Mesothelial cell of epicardium (in vitro differentiated cells): ENCODE data around the gene MYBPC1. TPM values are rescaled to one million over a fixed set of nuclear protein-coding genes. Genes with fewer than 3 reads are reported as not detected.

Source experiments
- DNase-seq, 2 experiments: peaks; one replicate each; pipeline ENCODE4 v3.0.0; 2021; ENCODE audit warnings: low spot score in 2 of 2; ENCODE audit not compliant: unreplicated experiment in 2 of 2
- H3K27ac Mint-ChIP-seq: 2 replicates; pipeline ENCODE4 v1.8.0; 2021; ENCODE audit warnings: mixed read lengths
- H3K27me3 Mint-ChIP-seq: 2 replicates; pipeline ENCODE4 v1.8.0; 2021; ENCODE audit warnings: low read depth, mixed read lengths
- H3K36me3 Mint-ChIP-seq: 2 replicates; pipeline ENCODE4 v1.8.0; 2021; ENCODE audit warnings: mixed read lengths
- H3K4me1 Mint-ChIP-seq: 2 replicates; pipeline ENCODE4 v1.8.0; 2021; ENCODE audit warnings: mixed read lengths
- H3K4me3 Mint-ChIP-seq: 2 replicates; pipeline ENCODE4 v1.8.0; 2021; ENCODE audit warnings: mild to moderate bottlenecking, moderate library complexity, mixed read lengths
- H3K9me3 Mint-ChIP-seq: 2 replicates; pipeline ENCODE4 v1.8.0; 2021; ENCODE audit warnings: mixed read lengths
- total RNA-seq: library from RNA; stranded (reverse); gene quantifications from 3 replicates; pipeline ENCODE4 v1.2.1, GENCODE V29; 2021
- TF ChIP-seq, protein P1 (sequence below): fragments of 200-600 bp; sonication (generic); IDR thresholded peaks from one replicate; pipeline ENCODE4 v1.5.0; 2021; ENCODE audit warnings: antibody characterized with exemption; ENCODE audit not compliant: unreplicated experiment

The MYBPC1 gene
- total RNA-seq, 1 donor from 2014 or later, result not detected

DNA sequence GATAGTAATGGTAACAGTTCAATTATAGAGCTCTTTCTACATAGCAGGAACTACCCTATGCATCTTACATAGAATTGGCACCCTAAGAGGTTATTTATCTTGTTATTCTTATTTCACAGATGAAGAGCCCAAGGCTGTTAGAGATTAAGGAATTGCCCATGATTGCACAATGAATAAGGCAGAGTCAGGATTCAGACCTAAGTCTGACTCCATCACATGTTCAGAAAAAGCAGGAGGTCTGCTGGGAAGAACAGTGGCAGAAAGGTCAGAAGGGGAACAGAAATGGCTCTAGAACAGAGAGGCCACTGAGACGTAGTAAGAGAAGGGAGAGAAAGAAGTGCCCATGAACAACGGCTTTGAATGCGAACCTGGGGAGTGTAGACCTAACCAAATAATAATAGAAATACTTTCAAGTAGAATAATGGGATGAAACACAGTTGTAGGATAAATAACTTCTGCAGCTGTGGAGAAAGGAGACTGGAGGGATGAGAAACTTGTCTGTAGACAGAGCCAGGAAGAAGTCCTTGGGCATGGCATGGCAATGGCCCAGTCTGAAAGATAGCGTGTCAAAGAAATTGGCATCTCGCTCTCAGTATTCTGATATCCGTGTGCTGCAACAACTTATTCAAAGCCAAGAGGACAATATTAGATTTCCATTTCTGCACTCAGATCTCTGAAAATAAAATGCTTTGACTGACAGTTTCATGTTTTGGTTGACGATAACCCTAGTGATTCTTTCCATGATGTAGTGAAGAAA, 17.6 kb downstream of the MYBPC1 start:
- DNase-seq, result no peak
- no peaks in the 10 kb centered on the region for H3K27me3 Mint-ChIP-seq
- H3K4me1 Mint-ChIP-seq, result peaks cover 25% of the 10 kb centered on the region
- TF ChIP-seq, protein P1, sequence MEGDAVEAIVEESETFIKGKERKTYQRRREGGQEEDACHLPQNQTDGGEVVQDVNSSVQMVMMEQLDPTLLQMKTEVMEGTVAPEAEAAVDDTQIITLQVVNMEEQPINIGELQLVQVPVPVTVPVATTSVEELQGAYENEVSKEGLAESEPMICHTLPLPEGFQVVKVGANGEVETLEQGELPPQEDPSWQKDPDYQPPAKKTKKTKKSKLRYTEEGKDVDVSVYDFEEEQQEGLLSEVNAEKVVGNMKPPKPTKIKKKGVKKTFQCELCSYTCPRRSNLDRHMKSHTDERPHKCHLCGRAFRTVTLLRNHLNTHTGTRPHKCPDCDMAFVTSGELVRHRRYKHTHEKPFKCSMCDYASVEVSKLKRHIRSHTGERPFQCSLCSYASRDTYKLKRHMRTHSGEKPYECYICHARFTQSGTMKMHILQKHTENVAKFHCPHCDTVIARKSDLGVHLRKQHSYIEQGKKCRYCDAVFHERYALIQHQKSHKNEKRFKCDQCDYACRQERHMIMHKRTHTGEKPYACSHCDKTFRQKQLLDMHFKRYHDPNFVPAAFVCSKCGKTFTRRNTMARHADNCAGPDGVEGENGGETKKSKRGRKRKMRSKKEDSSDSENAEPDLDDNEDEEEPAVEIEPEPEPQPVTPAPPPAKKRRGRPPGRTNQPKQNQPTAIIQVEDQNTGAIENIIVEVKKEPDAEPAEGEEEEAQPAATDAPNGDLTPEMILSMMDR, result no peak
- no peaks in the 10 kb centered on the region for H3K9me3 Mint-ChIP-seq
- H3K4me3 Mint-ChIP-seq, result no peak overlapping the region
- H3K27ac Mint-ChIP-seq, result no peak overlapping the region
- no peaks in the 10 kb centered on the region for H3K36me3 Mint-ChIP-seq

GRCh38 chr12:101616027-101616494, 21.3 kb downstream of the MYBPC1 start:
- H3K4me3 Mint-ChIP-seq, result no peak overlapping the region
- H3K27ac Mint-ChIP-seq, result peak overlapping the region; percentile 76
- no peaks in the 10 kb centered on the region for H3K36me3 Mint-ChIP-seq
- no peak for DNase-seq
- TF ChIP-seq, protein P1, result no peak
- H3K4me1 Mint-ChIP-seq, result peaks cover 33% of the 10 kb centered on the region
- no peaks in the 10 kb centered on the region for H3K27me3 Mint-ChIP-seq
- H3K9me3 Mint-ChIP-seq, result no peaks in the 10 kb centered on the region

GRCh38 chr12:101619026-101619786, 24.4 kb downstream of the MYBPC1 start:
- Mint-ChIP-seq H3K4me3 (no peak overlapping the region), H3K9me3 (no peaks in the 10 kb centered on the region), H3K27me3 (no peaks in the 10 kb centered on the region), H3K4me1 (peaks cover 33% of the 10 kb centered on the region), H3K27ac (no peak overlapping the region), H3K36me3 (no peaks in the 10 kb centered on the region)
- TF ChIP-seq, protein P1, result no peak
- DNase-seq, result no peak

- H3K27ac Mint-ChIP-seq, result no peak overlapping the region
Measured at GRCh38 chr12:101619858-101620761, 25.3 kb downstream of the MYBPC1 start.

DNA sequence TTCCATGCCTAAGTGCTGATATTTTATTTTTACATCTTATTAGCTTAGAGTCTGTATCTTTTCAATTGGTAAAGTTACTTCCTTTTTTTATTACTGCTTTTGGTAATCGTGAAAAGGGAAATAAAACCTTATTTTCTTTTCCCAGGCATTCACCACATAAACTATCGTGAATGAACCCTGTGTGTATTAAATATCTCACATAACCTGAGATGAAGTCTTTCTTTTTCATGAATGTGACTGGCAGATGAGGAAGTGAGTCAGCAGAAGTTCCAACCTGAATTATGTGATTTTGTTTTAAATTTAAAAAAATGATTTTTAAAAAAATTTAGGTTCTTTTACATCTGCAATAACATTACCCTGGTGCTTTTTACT, 26.0 kb downstream of the MYBPC1 start:
- TF ChIP-seq, protein P1, result no peak
- DNase-seq, result no peak
- Mint-ChIP-seq H3K27me3 (no peaks in the 10 kb centered on the region), H3K36me3 (no peaks in the 10 kb centered on the region), H3K27ac (no peak overlapping the region), H3K9me3 (no peaks in the 10 kb centered on the region), H3K4me3 (no peak overlapping the region), H3K4me1 (peaks cover 27% of the 10 kb centered on the region)

More at GRCh38 chr12:101619858-101620761, 25.3 kb downstream of the MYBPC1 start:
- H3K4me1 Mint-ChIP-seq, result peaks cover 30% of the 10 kb centered on the region
- TF ChIP-seq, protein P1, result no peak
- no peaks in the 10 kb centered on the region for H3K9me3 Mint-ChIP-seq
- no peak overlapping the region for H3K4me3 Mint-ChIP-seq
- no peak for DNase-seq
- H3K27me3 Mint-ChIP-seq, result no peaks in the 10 kb centered on the region
- H3K36me3 Mint-ChIP-seq, result no peaks in the 10 kb centered on the region
